SK-N-SH treated with all-trans-retinoic acid at 6 μM for 48 hours (cell line): ENCODE data around the gene NANOGP8.
"Not testable (repeated sequence)": the region's sequence is repeated elsewhere in the genome, so short reads cannot be mapped to it uniquely, and the experiment has no call there.

Experiments
- ATAC-seq: fragments of 200-7000 bp; cut with Tn5 transposase; 3 replicates; pipeline ENCODE4 v1.9.1; 2020; ENCODE audit warnings: mild to moderate bottlenecking, moderate library complexity
- ARNTL ChIP-seq: fragments of 450-650 bp; formaldehyde crosslinking; IDR thresholded peaks from 2 replicates; pipeline ENCODE4 v1.5.0; 2020; ENCODE audit warnings: low read depth, mild to moderate bottlenecking, moderate library complexity, borderline replicate concordance
- CSDC2 ChIP-seq: fragments of 250-450 bp; sonication (Bioruptor Pico); IDR thresholded peaks from 2 replicates; pipeline ENCODE4 v1.5.0; 2020; ENCODE audit warnings: mild to moderate bottlenecking, moderate library complexity
- ESRRG ChIP-seq: fragments of 250-450 bp; sonication (Bioruptor Pico); IDR thresholded peaks from 2 replicates; pipeline ENCODE4 v1.6.1; 2021; ENCODE audit warnings: mild to moderate bottlenecking
- GLIS3 ChIP-seq: fragments of 250-450 bp; sonication (Bioruptor Pico); IDR thresholded peaks from 2 replicates; pipeline ENCODE4 v1.5.0; 2020; ENCODE audit warnings: mild to moderate bottlenecking, moderate library complexity
- OSR1 ChIP-seq: fragments of 250-450 bp; sonication (Bioruptor Pico); IDR thresholded peaks from 2 replicates; pipeline ENCODE4 v1.8.0; 2022; ENCODE audit warnings: moderate library complexity, mild to moderate bottlenecking, inconsistent platforms
- PPARA ChIP-seq: fragments of 250-450 bp; sonication (Bioruptor Pico); IDR thresholded peaks from 2 replicates; pipeline ENCODE4 v1.5.0; 2020; ENCODE audit warnings: mild to moderate bottlenecking, borderline replicate concordance
- SNAI2 ChIP-seq: fragments of 250-450 bp; sonication (Bioruptor Pico); IDR thresholded peaks from 2 replicates; pipeline ENCODE4 v1.5.0; 2020; ENCODE audit warnings: mild to moderate bottlenecking, moderate library complexity
- TCF4 ChIP-seq: fragments of 250-450 bp; sonication (Bioruptor Pico); IDR thresholded peaks from 2 replicates; pipeline ENCODE4 v1.8.0; 2021; ENCODE audit warnings: mild to moderate bottlenecking, moderate library complexity, borderline replicate concordance
- TOX ChIP-seq: fragments of 250-450 bp; sonication (Bioruptor Pico); IDR thresholded peaks from 2 replicates; pipeline ENCODE4 v1.8.0; 2021; ENCODE audit warnings: mild to moderate bottlenecking, moderate library complexity, borderline replicate concordance
- ZC3H10 ChIP-seq: fragments of 250-450 bp; sonication (Bioruptor Pico); IDR thresholded peaks from 2 replicates; pipeline ENCODE4 v1.5.1; 2021; ENCODE audit warnings: mild to moderate bottlenecking, moderate library complexity
- ZFP3 ChIP-seq: fragments of 250-450 bp; sonication (Bioruptor Pico); IDR thresholded peaks from 2 replicates; pipeline ENCODE4 v1.5.0; 2020; ENCODE audit warnings: mild to moderate bottlenecking, moderate library complexity
- ZFP30 ChIP-seq: fragments of 450-650 bp; formaldehyde crosslinking; IDR thresholded peaks from 2 replicates; pipeline ENCODE4 v1.5.0; 2022; ENCODE audit warnings: mild to moderate bottlenecking, moderate library complexity
- ZNF565 ChIP-seq: fragments of 450-650 bp; formaldehyde crosslinking; conservative IDR thresholded peaks from 2 replicates; pipeline ENCODE4 v1.5.0; 2020; ENCODE audit warnings: low read depth, mild to moderate bottlenecking, moderate library complexity
- ZNF70 ChIP-seq: fragments of 450-650 bp; formaldehyde crosslinking; IDR thresholded peaks from 2 replicates; pipeline ENCODE4 v1.5.0; 2020; ENCODE audit warnings: mild to moderate bottlenecking, moderate library complexity
- ZNF8 ChIP-seq: fragments of 450-650 bp; formaldehyde crosslinking; IDR thresholded peaks from 2 replicates; pipeline ENCODE4 v1.5.0; 2020; ENCODE audit warnings: mild to moderate bottlenecking, moderate library complexity
- TF ChIP-seq, protein P1 (sequence below): fragments of 250-450 bp; sonication (Bioruptor Pico); IDR thresholded peaks from 2 replicates; pipeline ENCODE4 v1.5.1; 2021; ENCODE audit warnings: mild to moderate bottlenecking, moderate library complexity
- TF ChIP-seq, protein P2 (sequence below): fragments of 250-450 bp; sonication (Bioruptor Pico); IDR thresholded peaks from 2 replicates; pipeline ENCODE4 v1.5.0; 2020; ENCODE audit warnings: mild to moderate bottlenecking, moderate library complexity
- TF ChIP-seq, protein P3 (sequence below): fragments of 250-450 bp; sonication (Bioruptor Pico); IDR thresholded peaks from 2 replicates; pipeline ENCODE4 v1.5.1; 2020; ENCODE audit warnings: low read depth, mild to moderate bottlenecking, moderate library complexity
- TF ChIP-seq, protein P4 (sequence below): fragments of 250-450 bp; sonication (Bioruptor Pico); IDR thresholded peaks from 2 replicates; pipeline ENCODE4 v1.8.0; 2020; ENCODE audit warnings: mild to moderate bottlenecking, moderate library complexity, borderline replicate concordance

NANOGP8 gene, protein sequence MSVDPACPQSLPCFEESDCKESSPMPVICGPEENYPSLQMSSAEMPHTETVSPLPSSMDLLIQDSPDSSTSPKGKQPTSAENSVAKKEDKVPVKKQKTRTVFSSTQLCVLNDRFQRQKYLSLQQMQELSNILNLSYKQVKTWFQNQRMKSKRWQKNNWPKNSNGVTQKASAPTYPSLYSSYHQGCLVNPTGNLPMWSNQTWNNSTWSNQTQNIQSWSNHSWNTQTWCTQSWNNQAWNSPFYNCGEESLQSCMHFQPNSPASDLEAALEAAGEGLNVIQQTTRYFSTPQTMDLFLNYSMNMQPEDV

DNA sequence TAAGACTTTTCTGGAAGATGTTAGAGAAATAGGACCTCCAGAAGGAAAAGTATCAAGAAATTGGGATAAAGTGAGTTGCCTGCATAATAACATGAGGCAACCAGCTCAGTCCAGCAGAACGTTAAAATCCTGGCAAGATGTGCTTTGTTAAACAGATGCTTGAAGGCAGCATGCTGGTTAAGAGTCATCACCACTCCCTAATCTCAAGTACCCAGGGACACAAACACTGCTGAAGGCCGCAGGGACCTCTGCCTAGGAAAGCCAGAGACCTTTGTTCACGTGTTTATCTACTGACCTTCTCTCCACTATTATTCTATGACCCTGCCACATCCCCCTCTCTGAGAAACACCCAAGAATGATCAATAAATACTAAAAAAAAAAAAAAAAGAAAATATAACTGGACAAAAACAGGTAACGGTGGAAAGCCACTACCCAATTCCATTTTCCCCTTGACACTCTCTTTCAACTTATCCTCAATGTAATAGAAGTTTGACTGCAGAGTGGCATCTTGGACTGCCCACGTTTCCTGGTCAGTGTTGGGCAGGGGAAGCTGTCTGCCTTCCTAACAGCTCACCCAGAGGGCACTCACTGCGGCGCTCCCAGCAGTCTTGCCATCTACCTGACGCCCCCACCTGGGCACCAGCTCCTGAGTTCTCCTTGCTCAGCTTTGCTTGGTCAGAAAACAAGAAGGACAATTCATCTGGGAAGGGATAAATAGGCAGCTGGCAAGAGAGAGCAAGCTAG lies at the start of gene NANOGP8:
Gene NANOGP8, minus strand, starts transcription at position 120 of the 744 bp plus-strand sequence. CDS start 185 bp downstream, outside the sequence.
- ATAC-seq, result not testable (repeated sequence)

DNA sequence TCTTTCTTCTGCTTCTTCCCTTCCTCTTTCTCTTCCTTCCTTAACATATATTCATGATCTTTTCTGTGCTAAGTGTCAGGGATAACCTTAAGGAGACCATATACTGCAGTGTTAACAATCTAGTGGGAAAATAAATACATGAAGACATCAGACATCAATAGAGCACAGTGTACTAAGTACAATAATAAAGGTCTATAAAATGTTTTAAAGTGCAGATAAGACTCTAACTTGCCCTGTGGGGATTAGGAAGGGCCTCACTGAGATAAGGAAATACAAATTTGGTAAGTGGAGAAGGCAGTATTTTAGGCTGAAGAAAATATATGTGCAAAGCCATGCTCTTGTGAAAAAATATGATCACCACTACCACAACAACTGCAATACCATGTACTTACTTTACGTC lies 49.2 kb upstream of the NANOGP8 start:
- no peak for TF ChIP-seq ZC3H10 (CRISPR knock-in tag)
- no peak for ATAC-seq

DNA sequence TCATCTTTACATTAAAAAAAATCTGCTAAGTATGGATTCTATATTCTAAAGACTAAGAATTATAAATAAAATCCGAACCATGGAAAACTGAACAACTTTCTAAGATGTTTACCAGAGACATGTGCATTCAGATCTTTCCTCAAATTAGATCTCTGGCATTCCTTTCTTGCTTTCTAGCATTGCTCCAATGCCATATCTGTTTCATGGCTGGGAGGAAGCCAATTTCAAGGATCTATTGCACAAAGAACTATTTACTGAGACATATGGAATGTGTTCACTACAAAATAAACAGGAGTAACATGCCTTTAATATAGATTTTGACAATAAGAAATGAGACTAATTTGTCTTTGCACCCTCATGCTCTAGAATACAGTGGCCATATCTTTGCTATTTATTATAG lies 45.1 kb upstream of the NANOGP8 start:
- TF ChIP-seq GLIS3 (CRISPR knock-in tag), result no peak
- no peak for TF ChIP-seq CSDC2 (CRISPR knock-in tag)
- TF ChIP-seq PPARA (CRISPR knock-in tag), result no peak
- TF ChIP-seq, protein P1, sequence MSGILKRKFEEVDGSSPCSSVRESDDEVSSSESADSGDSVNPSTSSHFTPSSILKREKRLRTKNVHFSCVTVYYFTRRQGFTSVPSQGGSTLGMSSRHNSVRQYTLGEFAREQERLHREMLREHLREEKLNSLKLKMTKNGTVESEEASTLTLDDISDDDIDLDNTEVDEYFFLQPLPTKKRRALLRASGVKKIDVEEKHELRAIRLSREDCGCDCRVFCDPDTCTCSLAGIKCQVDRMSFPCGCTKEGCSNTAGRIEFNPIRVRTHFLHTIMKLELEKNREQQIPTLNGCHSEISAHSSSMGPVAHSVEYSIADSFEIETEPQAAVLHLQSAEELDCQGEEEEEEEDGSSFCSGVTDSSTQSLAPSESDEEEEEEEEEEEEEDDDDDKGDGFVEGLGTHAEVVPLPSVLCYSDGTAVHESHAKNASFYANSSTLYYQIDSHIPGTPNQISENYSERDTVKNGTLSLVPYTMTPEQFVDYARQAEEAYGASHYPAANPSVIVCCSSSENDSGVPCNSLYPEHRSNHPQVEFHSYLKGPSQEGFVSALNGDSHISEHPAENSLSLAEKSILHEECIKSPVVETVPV (CRISPR knock-in tag), result no peak
- TF ChIP-seq SNAI2 (CRISPR knock-in tag), result no peak
- no peak for TF ChIP-seq ZNF8 (CRISPR knock-in tag)
- no peak for TF ChIP-seq ARNTL

DNA sequence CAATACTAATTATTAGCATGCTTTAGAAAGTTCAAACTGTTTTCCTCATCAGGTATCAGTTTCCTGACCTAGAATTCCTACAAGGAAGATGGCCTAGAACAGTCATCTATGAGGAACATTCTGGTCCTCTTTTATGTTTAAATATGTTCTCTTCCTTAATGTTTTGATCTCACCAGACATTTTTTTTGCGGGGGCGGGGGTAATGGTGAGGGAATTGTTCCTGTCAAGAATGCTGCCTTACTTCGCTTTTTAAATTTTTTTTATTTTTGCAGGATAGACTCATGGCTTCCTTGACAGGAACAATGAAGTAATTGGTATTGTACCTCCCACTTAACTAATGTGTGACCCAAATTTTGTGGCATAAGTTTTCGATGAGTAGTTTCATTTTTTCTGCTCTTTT lies 44.3 kb upstream of the NANOGP8 start:
- ATAC-seq, result no peak
- TF ChIP-seq OSR1 (CRISPR knock-in tag), result no peak
- TF ChIP-seq SNAI2 (CRISPR knock-in tag), result no peak
- no peak for TF ChIP-seq CSDC2 (CRISPR knock-in tag)
- TF ChIP-seq, protein P2, sequence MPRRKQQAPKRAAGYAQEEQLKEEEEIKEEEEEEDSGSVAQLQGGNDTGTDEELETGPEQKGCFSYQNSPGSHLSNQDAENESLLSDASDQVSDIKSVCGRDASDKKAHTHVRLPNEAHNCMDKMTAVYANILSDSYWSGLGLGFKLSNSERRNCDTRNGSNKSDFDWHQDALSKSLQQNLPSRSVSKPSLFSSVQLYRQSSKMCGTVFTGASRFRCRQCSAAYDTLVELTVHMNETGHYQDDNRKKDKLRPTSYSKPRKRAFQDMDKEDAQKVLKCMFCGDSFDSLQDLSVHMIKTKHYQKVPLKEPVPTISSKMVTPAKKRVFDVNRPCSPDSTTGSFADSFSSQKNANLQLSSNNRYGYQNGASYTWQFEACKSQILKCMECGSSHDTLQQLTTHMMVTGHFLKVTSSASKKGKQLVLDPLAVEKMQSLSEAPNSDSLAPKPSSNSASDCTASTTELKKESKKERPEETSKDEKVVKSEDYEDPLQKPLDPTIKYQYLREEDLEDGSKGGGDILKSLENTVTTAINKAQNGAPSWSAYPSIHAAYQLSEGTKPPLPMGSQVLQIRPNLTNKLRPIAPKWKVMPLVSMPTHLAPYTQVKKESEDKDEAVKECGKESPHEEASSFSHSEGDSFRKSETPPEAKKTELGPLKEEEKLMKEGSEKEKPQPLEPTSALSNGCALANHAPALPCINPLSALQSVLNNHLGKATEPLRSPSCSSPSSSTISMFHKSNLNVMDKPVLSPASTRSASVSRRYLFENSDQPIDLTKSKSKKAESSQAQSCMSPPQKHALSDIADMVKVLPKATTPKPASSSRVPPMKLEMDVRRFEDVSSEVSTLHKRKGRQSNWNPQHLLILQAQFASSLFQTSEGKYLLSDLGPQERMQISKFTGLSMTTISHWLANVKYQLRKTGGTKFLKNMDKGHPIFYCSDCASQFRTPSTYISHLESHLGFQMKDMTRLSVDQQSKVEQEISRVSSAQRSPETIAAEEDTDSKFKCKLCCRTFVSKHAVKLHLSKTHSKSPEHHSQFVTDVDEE (CRISPR knock-in tag), result no peak
- TF ChIP-seq ZNF70 (CRISPR knock-in tag), result no peak
- TF ChIP-seq ESRRG (CRISPR knock-in tag), result no peak
- TF ChIP-seq, protein P3, sequence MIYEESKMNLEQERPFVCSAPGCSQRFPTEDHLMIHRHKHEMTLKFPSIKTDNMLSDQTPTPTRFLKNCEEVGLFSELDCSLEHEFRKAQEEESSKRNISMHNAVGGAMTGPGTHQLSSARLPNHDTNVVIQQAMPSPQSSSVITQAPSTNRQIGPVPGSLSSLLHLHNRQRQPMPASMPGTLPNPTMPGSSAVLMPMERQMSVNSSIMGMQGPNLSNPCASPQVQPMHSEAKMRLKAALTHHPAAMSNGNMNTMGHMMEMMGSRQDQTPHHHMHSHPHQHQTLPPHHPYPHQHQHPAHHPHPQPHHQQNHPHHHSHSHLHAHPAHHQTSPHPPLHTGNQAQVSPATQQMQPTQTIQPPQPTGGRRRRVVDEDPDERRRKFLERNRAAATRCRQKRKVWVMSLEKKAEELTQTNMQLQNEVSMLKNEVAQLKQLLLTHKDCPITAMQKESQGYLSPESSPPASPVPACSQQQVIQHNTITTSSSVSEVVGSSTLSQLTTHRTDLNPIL (CRISPR knock-in tag), result no peak
- TF ChIP-seq ZNF8 (CRISPR knock-in tag), result no peak
- TF ChIP-seq ZNF565 (CRISPR knock-in tag), result no peak
- TF ChIP-seq ARNTL, result no peak
- TF ChIP-seq ZFP30 (CRISPR knock-in tag), result no peak

More for the DNA sequence above, 45.1 kb upstream of the NANOGP8 start:
- ATAC-seq, result peak; percentile 76

DNA sequence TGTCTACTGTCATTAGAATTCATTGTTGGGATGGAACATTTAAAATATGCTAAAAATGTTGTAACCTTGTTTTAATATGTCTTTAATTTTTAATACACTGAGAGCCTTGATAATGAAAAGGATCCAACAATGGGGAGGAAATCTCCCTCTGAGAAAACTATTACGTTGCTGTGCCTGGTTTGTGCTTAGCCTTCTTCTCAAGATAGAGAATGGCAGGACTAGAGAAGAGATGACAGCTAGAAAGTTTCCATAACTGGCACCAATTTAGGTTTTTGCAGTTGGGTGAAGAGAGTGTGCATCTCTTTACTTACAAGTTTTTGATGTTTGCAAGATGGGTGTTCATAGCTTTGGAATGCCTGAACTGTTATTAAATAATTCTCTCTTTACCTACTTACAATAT lies 42.6 kb upstream of the NANOGP8 start:
- peak; percentile 83 for ATAC-seq
- TF ChIP-seq OSR1 (CRISPR knock-in tag) (no peak), ZC3H10 (CRISPR knock-in tag) (peak; percentile 8; the same call in 1 of the 2 replicates)

DNA sequence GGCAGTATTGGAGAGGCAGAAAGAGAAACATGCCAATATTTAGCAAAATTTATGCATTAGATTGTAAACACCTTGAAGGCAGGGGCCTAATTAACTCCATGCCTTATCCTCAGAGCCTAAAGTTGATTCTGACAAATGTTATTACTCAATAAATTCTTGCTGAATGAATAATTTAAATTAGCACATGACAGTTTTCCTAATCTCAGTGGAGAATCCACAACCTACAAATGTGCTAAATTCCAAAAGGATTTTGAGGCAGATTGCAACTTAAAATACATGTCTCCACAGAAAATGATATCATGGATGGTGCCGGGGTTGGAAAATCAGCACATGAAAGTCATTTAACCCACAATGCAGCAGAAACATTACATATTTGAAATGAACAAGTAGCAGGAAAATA lies 41.1 kb upstream of the NANOGP8 start:
- no peak for ATAC-seq
- no peak for TF ChIP-seq ZFP3 (CRISPR knock-in tag)
- TF ChIP-seq TOX (CRISPR knock-in tag), result no peak
- TF ChIP-seq, protein P1 (CRISPR knock-in tag), result no peak
- TF ChIP-seq ZFP30 (CRISPR knock-in tag), result no peak
- no peak for TF ChIP-seq TCF4
- TF ChIP-seq ARNTL, result no peak
- no peak for TF ChIP-seq ZC3H10 (CRISPR knock-in tag)
- no peak for TF ChIP-seq ESRRG (CRISPR knock-in tag)
- TF ChIP-seq, protein P4, sequence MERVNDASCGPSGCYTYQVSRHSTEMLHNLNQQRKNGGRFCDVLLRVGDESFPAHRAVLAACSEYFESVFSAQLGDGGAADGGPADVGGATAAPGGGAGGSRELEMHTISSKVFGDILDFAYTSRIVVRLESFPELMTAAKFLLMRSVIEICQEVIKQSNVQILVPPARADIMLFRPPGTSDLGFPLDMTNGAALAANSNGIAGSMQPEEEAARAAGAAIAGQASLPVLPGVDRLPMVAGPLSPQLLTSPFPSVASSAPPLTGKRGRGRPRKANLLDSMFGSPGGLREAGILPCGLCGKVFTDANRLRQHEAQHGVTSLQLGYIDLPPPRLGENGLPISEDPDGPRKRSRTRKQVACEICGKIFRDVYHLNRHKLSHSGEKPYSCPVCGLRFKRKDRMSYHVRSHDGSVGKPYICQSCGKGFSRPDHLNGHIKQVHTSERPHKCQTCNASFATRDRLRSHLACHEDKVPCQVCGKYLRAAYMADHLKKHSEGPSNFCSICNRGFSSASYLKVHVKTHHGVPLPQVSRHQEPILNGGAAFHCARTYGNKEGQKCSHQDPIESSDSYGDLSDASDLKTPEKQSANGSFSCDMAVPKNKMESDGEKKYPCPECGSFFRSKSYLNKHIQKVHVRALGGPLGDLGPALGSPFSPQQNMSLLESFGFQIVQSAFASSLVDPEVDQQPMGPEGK (CRISPR knock-in tag), result no peak
- no peak for TF ChIP-seq ZNF565 (CRISPR knock-in tag)
- TF ChIP-seq, all 23 proteins: peak for 0
